Spinal cord (tissue), 10 donors: ENCODE data around the gene TAOK3. TPM values are rescaled to one million over a fixed set of nuclear protein-coding genes. Genes with fewer than 3 reads are reported as not detected.
"Not testable (repeated sequence)": the region's sequence is repeated elsewhere in the genome, so short reads cannot be mapped to it uniquely, and the experiment has no call there.

Experiments used
- DNase-seq, 6 donors: peaks; one replicate each; pipeline versions ENCODE4 v3.0.0 to v3.0.0-alpha.2; 2013 to 2015; ENCODE audit warnings: low spot score in 6 of 6, low read depth in 4 of 6
- H3K27ac ChIP-seq: one replicate; pipeline ENCODE4 v1.5.1; 2013; ENCODE audit warnings: low read depth, low read length, control low read depth
- H3K27me3 ChIP-seq: one replicate; pipeline ENCODE4 v1.6.1; 2013; ENCODE audit warnings: low read length; ENCODE audit not compliant: control insufficient read depth, insufficient read depth
- H3K36me3 ChIP-seq: one replicate; pipeline ENCODE4 v1.6.1; 2013; ENCODE audit warnings: low read length; ENCODE audit not compliant: control insufficient read depth, insufficient read depth
- H3K4me1 ChIP-seq: one replicate; pipeline ENCODE4 v1.6.1; 2013; ENCODE audit warnings: low read length; ENCODE audit not compliant: control insufficient read depth, insufficient read depth
- H3K4me3 ChIP-seq: one replicate; pipeline ENCODE4 v1.5.1; 2013; ENCODE audit warnings: low read depth, low read length, control low read depth
- H3K9me3 ChIP-seq: one replicate; pipeline ENCODE4 v1.6.1; 2013; ENCODE audit warnings: low read length; ENCODE audit not compliant: control insufficient read depth, insufficient read depth
- WGBS: methylation state at CpG from one replicate; pipeline ENCODE4 v1.1.5; 2013; ENCODE audit warnings: missing lambda C conversion rate; ENCODE audit not compliant: insufficient coverage; 5-methylcytosine and 5-hydroxymethylcytosine counted together
- polyA plus RNA-seq, 2 donors: library from polyadenylated mRNA; unstranded; fragments of 120-200 nt; gene quantifications; one replicate each; pipeline ENCODE4 v1.2.1, GENCODE V29; 2013; ENCODE audit not compliant: insufficient read length in 2 of 2
- total RNA-seq, 2 donors: library from RNA; depleted of rRNA in 1 of 2; stranded (reverse); fragments of 120-200 nt in 1 of 2; fragments of >200 nt in 1 of 2; gene quantifications; one replicate each; pipeline versions ENCODE4 v1.2.3 to v1.2.4, GENCODE V29; 2013 to 2014
- donor health status: healthy.

The TAOK3 gene
- total and polyA plus RNA-seq, 4 donors = 46.9 to 107 (median 77.9) TPM

DNA sequence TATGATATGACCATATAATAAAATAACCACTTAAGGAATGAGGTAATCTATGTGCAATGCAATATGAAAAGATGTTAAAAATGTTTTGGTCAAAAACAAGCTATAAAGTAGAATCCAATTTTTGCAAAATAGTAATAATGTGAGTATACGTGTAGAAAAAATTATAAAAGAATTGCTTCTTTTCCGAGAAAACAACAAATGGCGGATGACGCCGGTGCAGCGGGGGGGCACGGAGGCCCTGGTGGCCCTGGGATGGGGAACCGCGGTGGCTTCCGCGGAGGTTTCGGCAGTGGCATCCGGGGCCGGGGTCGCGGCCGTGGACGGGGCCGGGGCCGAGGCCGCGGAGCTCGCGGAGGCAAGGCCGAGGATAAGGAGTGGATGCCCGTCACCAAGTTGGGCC, 126.8 kb downstream of the TAOK3 start:
- not testable (repeated sequence) for H3K4me1 ChIP-seq, H3K27me3 ChIP-seq, H3K27ac ChIP-seq, DNase-seq, H3K4me3 ChIP-seq, H3K9me3 ChIP-seq
- H3K36me3 ChIP-seq = peaks cover 12% of the 10 kb centered on the region
- 98% methylated on average over 7 of the region's 26 CpGs for WGBS

DNA sequence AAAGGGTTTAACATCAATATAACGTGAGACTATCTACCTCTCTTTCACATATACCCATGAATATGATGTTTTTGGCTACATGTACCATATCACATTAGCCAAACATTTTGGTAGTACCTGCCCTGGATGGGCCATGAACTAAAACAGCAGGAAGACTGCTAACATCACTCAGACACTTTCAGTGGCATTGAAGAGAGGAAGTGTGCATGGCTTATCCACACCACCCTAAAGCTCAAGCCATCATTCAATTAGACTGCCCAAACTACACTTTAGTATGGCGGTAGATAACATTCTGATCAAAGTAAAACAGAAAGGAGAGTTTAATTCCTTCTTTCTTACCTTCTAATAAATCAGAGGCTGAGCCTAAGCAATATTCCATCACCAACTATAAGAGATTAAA, 133.8 kb downstream of the TAOK3 start:
- no peak overlapping the region for H3K27ac ChIP-seq
- no CpG with 5 or more reads among the region's 2 CpGs for WGBS

DNA sequence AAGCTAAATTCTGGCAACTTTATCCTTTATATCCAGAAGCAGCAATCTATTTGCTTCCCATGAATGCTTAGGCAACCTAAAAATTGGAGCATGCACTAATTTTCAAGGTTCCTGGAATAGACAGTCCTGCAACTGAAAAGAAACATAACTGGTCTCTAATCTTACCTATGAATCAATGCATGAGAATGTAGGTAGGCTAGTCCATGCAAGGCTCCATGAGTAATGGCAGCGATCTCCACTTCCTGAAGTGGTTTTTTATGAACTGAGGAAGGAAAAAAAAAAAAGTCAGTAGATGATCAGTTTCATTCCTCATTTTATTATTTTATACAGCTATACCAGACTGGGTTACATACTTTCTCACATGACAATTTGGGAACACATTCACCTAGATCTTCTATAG, 134.8 kb downstream of the TAOK3 start:
- no peaks in the 10 kb centered on the region for H3K4me1 ChIP-seq
- no peaks in the 10 kb centered on the region for H3K9me3 ChIP-seq
- H3K27me3 ChIP-seq = no peaks in the 10 kb centered on the region
- no peak for DNase-seq
- H3K27ac ChIP-seq = no peak overlapping the region
- H3K36me3 ChIP-seq = no peaks in the 10 kb centered on the region
- no CpG with 5 or more reads among the region's 1 CpG for WGBS
- no peak overlapping the region for H3K4me3 ChIP-seq

More for the DNA sequence above, 133.8 kb downstream of the TAOK3 start:
- Histone ChIP-seq H3K36me3 (peaks cover 4% of the 10 kb centered on the region), H3K9me3 (no peaks in the 10 kb centered on the region), H3K4me3 (no peak overlapping the region), H3K27me3 (no peaks in the 10 kb centered on the region), H3K4me1 (no peaks in the 10 kb centered on the region)
- DNase-seq = no peak

DNA sequence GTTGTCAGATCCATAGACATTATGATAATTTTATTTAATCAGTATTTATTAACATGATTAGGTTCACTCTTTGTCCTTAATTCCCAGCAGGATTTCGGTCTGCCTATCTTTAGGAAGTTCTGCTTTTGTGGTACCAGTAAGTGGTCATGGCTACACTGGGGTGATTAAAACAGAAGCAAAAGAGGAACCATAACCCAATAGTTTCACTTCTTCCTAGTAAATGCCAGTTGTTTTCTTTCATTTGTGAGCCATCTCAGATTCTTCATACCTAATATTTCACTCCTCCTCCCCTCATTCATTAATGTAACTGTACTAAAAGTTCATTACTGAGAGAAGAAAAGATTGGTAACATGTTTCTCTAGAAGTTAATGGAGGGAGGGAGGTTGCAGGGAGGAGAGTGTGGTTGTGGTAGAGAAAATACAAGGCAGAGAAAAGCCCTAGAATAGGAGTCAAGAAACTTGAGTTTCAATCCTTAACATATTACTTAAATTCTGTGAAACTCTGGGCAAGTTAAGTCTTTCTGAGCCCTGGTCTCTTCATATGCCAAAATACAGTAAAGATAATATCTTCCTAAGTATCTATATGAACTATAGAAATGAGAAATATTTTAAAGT, 135.5 kb downstream of the TAOK3 start:
- H3K4me1 ChIP-seq = no peaks in the 10 kb centered on the region
- DNase-seq = no peak
- H3K36me3 ChIP-seq = no peaks in the 10 kb centered on the region
- no peak overlapping the region for H3K27ac ChIP-seq
- H3K9me3 ChIP-seq = no peaks in the 10 kb centered on the region
- H3K27me3 ChIP-seq = no peaks in the 10 kb centered on the region
- WGBS = no CpG with 5 or more reads among the region's 1 CpG
- H3K4me3 ChIP-seq = no peak overlapping the region

DNA sequence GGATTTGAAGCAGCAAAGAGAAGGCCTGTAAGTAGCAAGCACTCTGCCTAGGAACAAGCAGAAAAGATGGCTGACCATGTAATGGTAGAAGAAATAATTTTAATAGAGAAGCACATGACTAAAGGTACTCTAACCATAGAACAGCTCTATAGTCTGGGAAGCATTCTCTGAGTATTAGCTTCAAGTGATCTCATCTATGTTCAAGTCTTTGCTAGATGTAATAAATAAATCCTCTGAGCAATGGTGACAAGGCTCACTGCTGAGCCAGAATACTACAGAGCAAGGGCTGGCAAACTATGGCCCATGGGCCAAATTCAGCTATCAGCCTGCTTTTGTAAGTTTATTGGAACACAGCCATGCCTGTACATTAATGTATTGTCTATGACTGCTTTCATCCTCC, 152.0 kb downstream of the TAOK3 start:
- DNase-seq = peak in 2 of 6 donors; percentile 4 to 39
- no peaks in the 10 kb centered on the region for H3K4me1 ChIP-seq
- H3K27me3 ChIP-seq = no peaks in the 10 kb centered on the region
- H3K9me3 ChIP-seq = no peaks in the 10 kb centered on the region
- no peak overlapping the region for H3K27ac ChIP-seq
- H3K4me3 ChIP-seq = no peak overlapping the region
- peaks cover 2% of the 10 kb centered on the region for H3K36me3 ChIP-seq

DNA sequence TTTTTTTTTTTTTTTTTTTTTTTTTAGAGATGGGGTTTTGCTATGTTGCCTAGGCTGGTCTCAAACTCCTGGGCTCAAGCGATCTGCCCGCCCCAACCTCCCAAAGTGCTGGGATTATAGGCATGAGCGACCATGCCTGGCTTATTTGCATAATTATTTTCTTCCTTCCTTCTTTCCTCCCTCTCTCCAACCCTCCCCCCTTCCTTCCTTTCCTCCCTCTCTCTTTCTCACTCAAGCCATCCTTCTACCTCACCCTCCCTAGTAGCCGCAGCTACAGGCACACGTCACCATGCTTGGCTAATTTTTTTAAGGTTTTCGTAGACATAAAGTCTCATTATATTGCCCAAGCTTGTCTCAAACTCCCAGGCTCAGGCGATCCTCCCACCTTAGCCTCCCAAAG, 152.9 kb downstream of the TAOK3 start:
- 90% methylated on average over 6 of the region's 7 CpGs for WGBS

GRCh38 chr12:118219106-118219505, 153.6 kb downstream of the TAOK3 start:
- no peak overlapping the region for H3K27ac ChIP-seq
- no peak overlapping the region for H3K4me3 ChIP-seq
- no peaks in the 10 kb centered on the region for H3K9me3 ChIP-seq
- 100% methylated on average over 2 of the region's 5 CpGs for WGBS
- no peaks in the 10 kb centered on the region for H3K4me1 ChIP-seq
- H3K36me3 ChIP-seq = no peaks in the 10 kb centered on the region
- H3K27me3 ChIP-seq = no peaks in the 10 kb centered on the region
- no peak for DNase-seq

More for the DNA sequence above, 152.9 kb downstream of the TAOK3 start:
- Histone ChIP-seq H3K27ac (no peak overlapping the region), H3K9me3 (no peaks in the 10 kb centered on the region), H3K36me3 (no peaks in the 10 kb centered on the region), H3K4me1 (no peaks in the 10 kb centered on the region), H3K27me3 (no peaks in the 10 kb centered on the region), H3K4me3 (no peak overlapping the region)
- no peak for DNase-seq

DNA sequence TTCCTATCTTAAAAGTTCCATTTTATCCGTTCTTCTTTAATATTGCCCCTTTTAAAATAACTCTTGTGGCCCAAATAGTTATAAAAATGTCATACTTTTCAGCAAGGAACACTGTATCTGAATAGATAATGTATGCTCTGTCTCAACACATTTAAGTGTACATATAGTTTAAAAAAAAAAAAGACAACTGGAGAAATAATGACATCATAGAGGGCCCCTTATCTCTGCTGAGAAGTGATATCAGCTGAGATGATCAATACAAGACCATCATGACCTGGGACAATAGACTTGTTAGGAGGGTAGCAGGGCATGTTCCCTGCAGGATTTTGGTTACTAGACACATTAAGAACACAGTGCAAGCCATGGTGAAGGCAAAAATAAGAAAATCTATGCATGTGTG, 159.3 kb downstream of the TAOK3 start:
- H3K9me3 ChIP-seq = no peaks in the 10 kb centered on the region
- WGBS = no CpG with 5 or more reads among the region's 1 CpG
- no peaks in the 10 kb centered on the region for H3K27me3 ChIP-seq
- DNase-seq = no peak
- no peak overlapping the region for H3K4me3 ChIP-seq
- H3K4me1 ChIP-seq = no peaks in the 10 kb centered on the region
- no peak overlapping the region for H3K27ac ChIP-seq
- no peaks in the 10 kb centered on the region for H3K36me3 ChIP-seq

- Histone ChIP-seq H3K4me3 (no peak overlapping the region), H3K9me3 (no peaks in the 10 kb centered on the region), H3K27me3 (no peaks in the 10 kb centered on the region), H3K36me3 (no peaks in the 10 kb centered on the region), H3K4me1 (no peaks in the 10 kb centered on the region), H3K27ac (no peak overlapping the region)
- no CpG with 5 or more reads among the region's 2 CpGs for WGBS
- DNase-seq = peak in 1 of 6 donors; percentile 19
Measured at GRCh38 chr12:118212606-118213005, 160.1 kb downstream of the TAOK3 start.

- no peak overlapping the region for H3K27ac ChIP-seq
- WGBS = 42% methylated on average over 2 of the region's 3 CpGs
- no peak overlapping the region for H3K4me3 ChIP-seq
- H3K4me1 ChIP-seq = no peaks in the 10 kb centered on the region
- no peaks in the 10 kb centered on the region for H3K9me3 ChIP-seq
- H3K27me3 ChIP-seq = no peaks in the 10 kb centered on the region
- peaks cover 11% of the 10 kb centered on the region for H3K36me3 ChIP-seq
- DNase-seq = no peak
Measured at GRCh38 chr12:118206107-118206412, 166.6 kb downstream of the TAOK3 start.
